Measurements from ENCODE around the gene NID2. TPM values are rescaled to one million over a fixed set of nuclear protein-coding genes. Genes with fewer than 3 reads are reported as not detected.

Gene NID2
- total and polyA plus RNA-seq, 9 of the 15 experiments (the other 6 are each of a cell fraction or from before 2014, with no cell fraction given): 0.04 to 0.45 (median 0.16) TPM; not detected in 3

GRCh38 chr14:51978681-51979085 is 90.2 kb downstream of the NID2 start (continued):
- TF ChIP-seq, protein P1, sequence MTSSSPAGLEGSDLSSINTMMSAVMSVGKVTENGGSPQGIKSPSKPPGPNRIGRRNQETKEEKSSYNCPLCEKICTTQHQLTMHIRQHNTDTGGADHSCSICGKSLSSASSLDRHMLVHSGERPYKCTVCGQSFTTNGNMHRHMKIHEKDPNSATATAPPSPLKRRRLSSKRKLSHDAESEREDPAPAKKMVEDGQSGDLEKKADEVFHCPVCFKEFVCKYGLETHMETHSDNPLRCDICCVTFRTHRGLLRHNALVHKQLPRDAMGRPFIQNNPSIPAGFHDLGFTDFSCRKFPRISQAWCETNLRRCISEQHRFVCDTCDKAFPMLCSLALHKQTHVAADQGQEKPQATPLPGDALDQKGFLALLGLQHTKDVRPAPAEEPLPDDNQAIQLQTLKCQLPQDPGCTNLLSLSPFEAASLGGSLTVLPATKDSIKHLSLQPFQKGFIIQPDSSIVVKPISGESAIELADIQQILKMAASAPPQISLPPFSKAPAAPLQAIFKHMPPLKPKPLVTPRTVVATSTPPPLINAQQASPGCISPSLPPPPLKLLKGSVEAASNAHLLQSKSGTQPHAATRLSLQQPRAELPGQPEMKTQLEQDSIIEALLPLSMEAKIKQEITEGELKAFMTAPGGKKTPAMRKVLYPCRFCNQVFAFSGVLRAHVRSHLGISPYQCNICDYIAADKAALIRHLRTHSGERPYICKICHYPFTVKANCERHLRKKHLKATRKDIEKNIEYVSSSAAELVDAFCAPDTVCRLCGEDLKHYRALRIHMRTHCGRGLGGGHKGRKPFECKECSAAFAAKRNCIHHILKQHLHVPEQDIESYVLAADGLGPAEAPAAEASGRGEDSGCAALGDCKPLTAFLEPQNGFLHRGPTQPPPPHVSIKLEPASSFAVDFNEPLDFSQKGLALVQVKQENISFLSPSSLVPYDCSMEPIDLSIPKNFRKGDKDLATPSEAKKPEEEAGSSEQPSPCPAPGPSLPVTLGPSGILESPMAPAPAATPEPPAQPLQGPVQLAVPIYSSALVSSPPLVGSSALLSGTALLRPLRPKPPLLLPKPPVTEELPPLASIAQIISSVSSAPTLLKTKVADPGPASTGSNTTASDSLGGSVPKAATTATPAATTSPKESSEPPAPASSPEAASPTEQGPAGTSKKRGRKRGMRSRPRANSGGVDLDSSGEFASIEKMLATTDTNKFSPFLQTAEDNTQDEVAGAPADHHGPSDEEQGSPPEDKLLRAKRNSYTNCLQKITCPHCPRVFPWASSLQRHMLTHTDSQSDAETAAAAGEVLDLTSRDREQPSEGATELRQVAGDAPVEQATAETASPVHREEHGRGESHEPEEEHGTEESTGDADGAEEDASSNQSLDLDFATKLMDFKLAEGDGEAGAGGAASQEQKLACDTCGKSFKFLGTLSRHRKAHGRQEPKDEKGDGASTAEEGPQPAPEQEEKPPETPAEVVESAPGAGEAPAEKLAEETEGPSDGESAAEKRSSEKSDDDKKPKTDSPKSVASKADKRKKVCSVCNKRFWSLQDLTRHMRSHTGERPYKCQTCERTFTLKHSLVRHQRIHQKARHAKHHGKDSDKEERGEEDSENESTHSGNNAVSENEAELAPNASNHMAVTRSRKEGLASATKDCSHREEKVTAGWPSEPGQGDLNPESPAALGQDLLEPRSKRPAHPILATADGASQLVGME (CRISPR knock-in tag; IDR thresholded peaks at IDR 0.05): no peak
- TF ChIP-seq SP1 (CRISPR knock-in tag; IDR thresholded peaks at IDR 0.05) (no peak), PYGO2 (tag; IDR thresholded peaks at IDR 0.05) (no peak), EP400 (IDR thresholded peaks at IDR 0.05) (no peak)

DNA sequence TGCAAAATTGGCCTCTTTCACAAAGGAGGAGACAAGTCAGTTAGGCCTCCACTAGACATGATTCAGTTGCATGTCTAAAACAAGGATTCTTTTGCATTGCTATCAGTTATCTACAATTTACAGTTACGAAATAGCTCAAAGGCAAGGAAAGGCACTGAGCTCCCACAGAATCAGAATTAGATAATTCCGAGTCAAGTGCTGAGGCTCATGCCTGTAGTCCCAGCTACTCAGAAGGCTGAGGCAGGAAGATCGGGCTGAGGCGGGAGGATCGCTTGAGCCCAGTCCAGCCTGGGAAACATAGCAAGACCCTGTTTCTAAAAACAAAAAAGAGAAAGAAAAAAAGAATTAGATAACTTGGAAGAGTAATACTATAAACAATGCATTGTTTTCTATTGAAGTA is 91.8 kb downstream of the NID2 start:
- no peaks in the 10 kb centered on the region for H3K36me3 ChIP-seq (ENCODE audit: control insufficient read depth, insufficient read depth, low read length)
- H3K4me2 ChIP-seq (ENCODE audit: insufficient read depth, low read length): no peak overlapping the region
- no TSS peak for BruUV-seq (replicated peaks)
- no peaks in the 10 kb centered on the region for H3K4me1 ChIP-seq (replicated peaks in 1 of 2; ENCODE audit: control insufficient read depth in 2 of 2, insufficient read depth in 2 of 2, low read length in 2 of 2)
- in situ Hi-C loops (cut with MboI) (no loop called here), intact Hi-C loops (cut with micrococcal nuclease) (loop anchor here (5.0 kb wide), 1 partner anchor 195 kb away; no protein-coding TSS in a partner anchor)
- ATAC-seq (no peak), FAIRE-seq (no peak), DNase-seq (ENCODE audit: extremely low read depth in 1 of 4, low spot score in 3 of 4) (no peak)
- no peak overlapping the region for H3K27ac ChIP-seq (ENCODE audit: extremely low read depth, low read depth, low read length)
- WGBS (ENCODE audit: insufficient coverage, low coverage, missing lambda C conversion rate): 11% methylated on average over 5 of the region's 5 CpGs
- ChIA-PET POLR2A (no interaction called here), CTCF (ENCODE audit: low intra/inter-chr PET ratio) (no interaction called here)
- peaks cover 0 to 8% of the 10 kb centered on the region in 2 experiments; a peak in 2 of 5 replicates for H3K27me3 ChIP-seq (ENCODE audit: control insufficient read depth in 2 of 2, insufficient read depth in 2 of 2, low read length in 2 of 2)
- no peak overlapping the region for H2AFZ ChIP-seq (ENCODE audit: low read depth, low read length)
- H3K4me3 ChIP-seq: no peak overlapping the region
- no peaks in the 10 kb centered on the region for H3K9me3 ChIP-seq (replicated peaks; ENCODE audit: control insufficient read depth, insufficient read depth, low read depth, low read length)
- no peaks in the 10 kb centered on the region for H3K9me1 ChIP-seq (ENCODE audit: control insufficient read depth, insufficient read depth, low read length)
- no peaks in the 10 kb centered on the region for H3K79me2 ChIP-seq (ENCODE audit: control insufficient read depth, insufficient read depth, low read length)
- no peak overlapping the region for H3K9ac ChIP-seq (ENCODE audit: insufficient read depth in 1 of 2, low read depth in 2 of 2, low read length in 2 of 2)
- no peaks in the 10 kb centered on the region for H4K20me1 ChIP-seq (replicated peaks; ENCODE audit: control insufficient read depth, insufficient read depth, low read length)
- TF ChIP-seq MITF (IDR thresholded peaks at IDR 0.05): no peak
- TF ChIP-seq ZNF239 (CRISPR knock-in tag; IDR thresholded peaks at IDR 0.05): no peak
- no peak for TF ChIP-seq GTF2A2 (tag; IDR thresholded peaks at IDR 0.05)
- TF ChIP-seq FOXO4 (CRISPR knock-in tag; IDR thresholded peaks at IDR 0.05): no peak
- TF ChIP-seq POLR2AphosphoS5 (IDR thresholded peaks at IDR 0.05; ENCODE audit: control insufficient read depth, insufficient read depth, low read depth, low read length): no peak
- no peak for TF ChIP-seq MED1 (CRISPR knock-in tag; IDR thresholded peaks at IDR 0.05; ENCODE audit: borderline replicate concordance)
- TF ChIP-seq, protein P2, sequence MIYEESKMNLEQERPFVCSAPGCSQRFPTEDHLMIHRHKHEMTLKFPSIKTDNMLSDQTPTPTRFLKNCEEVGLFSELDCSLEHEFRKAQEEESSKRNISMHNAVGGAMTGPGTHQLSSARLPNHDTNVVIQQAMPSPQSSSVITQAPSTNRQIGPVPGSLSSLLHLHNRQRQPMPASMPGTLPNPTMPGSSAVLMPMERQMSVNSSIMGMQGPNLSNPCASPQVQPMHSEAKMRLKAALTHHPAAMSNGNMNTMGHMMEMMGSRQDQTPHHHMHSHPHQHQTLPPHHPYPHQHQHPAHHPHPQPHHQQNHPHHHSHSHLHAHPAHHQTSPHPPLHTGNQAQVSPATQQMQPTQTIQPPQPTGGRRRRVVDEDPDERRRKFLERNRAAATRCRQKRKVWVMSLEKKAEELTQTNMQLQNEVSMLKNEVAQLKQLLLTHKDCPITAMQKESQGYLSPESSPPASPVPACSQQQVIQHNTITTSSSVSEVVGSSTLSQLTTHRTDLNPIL (CRISPR knock-in tag; IDR thresholded peaks at IDR 0.05): no peak
- no peak for TF ChIP-seq KDM1A (IDR thresholded peaks at IDR 0.05)

Measured in K562 (cell line).